Esophagus (tissue), 2 donors: Measurements from ENCODE around the gene SORL1. TPM values are rescaled to one million over a fixed set of nuclear protein-coding genes. Genes with fewer than 3 reads are reported as not detected.

Source experiments
- H3K27ac ChIP-seq, 2 donors: one replicate each; pipeline ENCODE4 v1.5.1; 2013; ENCODE audit warnings: low read depth in 2 of 2, mild to moderate bottlenecking in 2 of 2, inconsistent platforms in 1 of 2, low read length in 1 of 2, moderate library complexity in 1 of 2
- H3K27me3 ChIP-seq, 2 donors: one replicate each; pipeline ENCODE4 v1.6.1; 2013; ENCODE audit warnings: low read length in 2 of 2, control low read depth in 1 of 2, mild to moderate bottlenecking in 1 of 2; ENCODE audit not compliant: insufficient read depth in 2 of 2, control insufficient read depth in 1 of 2
- H3K36me3 ChIP-seq, 2 donors: one replicate each; pipeline ENCODE4 v1.6.1; 2013; ENCODE audit warnings: low read length in 1 of 2; ENCODE audit not compliant: control insufficient read depth in 2 of 2, insufficient read depth in 2 of 2
- H3K4me1 ChIP-seq, 2 donors: one replicate each; pipeline ENCODE4 v1.6.1; 2013; ENCODE audit warnings: low read length in 1 of 2; ENCODE audit not compliant: control insufficient read depth in 2 of 2, insufficient read depth in 2 of 2
- H3K4me3 ChIP-seq, 2 donors: one replicate each; pipeline ENCODE4 v1.5.1; 2013; ENCODE audit warnings: low read length in 2 of 2, mild to moderate bottlenecking in 2 of 2, low read depth in 1 of 2, moderate library complexity in 1 of 2
- H3K9me3 ChIP-seq, 2 donors: one replicate each; pipeline ENCODE4 v1.6.1; 2013; ENCODE audit warnings: mild to moderate bottlenecking in 2 of 2, low read depth in 1 of 2, low read length in 1 of 2, moderate library complexity in 1 of 2; ENCODE audit not compliant: control insufficient read depth in 2 of 2, insufficient read depth in 1 of 2
- WGBS, 2 donors: extraction: QIAGEN DNeasy Blood & Tissue Kit; methylation state at CpG; one replicate each; pipeline ENCODE4 v1.1.7; 2013; 5-methylcytosine and 5-hydroxymethylcytosine counted together
- polyA plus RNA-seq, 2 donors: library from polyadenylated mRNA; stranded (reverse); fragments of 200-250 nt; gene quantifications; one replicate each; pipeline ENCODE4 v1.2.3, GENCODE V29; 2013
- donor health status: healthy with polysubstance abuse.
- donor health status: Bipolar disorder and iron deficiency.

SORL1 gene
- polyA plus RNA-seq, 2 donors: 2.5 to 3.0 TPM

DNA sequence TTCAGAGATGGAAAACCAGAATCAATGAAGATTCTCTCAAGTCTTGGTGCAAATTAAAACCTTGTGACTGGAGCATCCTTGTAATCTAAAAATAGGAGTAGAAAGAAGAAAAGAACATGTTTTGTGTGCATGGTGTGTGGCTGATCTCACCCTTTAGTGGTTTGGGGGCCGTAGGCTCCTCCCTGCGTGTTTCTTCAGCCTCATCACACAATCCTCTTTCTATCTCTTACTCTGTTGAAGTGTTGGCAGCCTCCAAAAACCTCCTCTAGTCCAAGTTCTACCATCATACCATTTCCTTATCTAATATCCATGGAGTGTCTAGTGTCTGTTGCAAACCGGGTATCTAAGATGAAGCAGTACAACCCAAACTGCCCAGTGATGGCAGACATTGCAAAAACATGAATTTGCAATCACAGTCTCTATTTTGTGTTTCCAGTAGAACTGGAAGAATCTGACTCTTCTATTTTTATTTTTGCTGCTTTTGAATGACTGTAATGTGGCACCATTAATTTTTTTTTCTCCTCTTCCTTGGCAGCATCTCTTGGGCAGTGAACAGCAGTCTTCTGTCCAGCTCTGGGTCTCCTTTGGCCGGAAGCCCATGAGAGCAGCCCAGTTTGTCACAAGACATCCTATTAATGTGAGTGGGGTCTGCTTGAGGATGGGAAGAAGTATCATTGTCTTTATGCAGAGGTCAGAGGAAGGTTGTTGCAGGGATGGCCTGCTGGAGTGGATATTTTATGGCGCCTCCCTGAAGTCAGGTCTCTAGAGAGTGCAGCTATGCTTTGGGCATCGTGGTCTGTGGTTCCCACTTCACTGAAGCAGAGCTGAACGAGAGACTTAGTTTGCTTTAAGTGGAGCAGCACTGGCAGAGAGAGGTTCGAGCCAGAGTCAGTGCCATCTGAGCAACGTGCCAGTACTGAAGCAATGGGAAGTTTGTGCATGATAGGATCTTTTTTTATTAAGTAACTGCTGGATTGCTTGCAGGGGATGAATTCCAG, 60.7 kb downstream of the SORL1 start:
- H3K4me3 ChIP-seq: no peak overlapping the region
- no peaks in the 10 kb centered on the region for H3K4me1 ChIP-seq
- no peaks in the 10 kb centered on the region for H3K9me3 ChIP-seq
- 86 to 87% methylated on average over 9 of the region's 9 CpGs for WGBS, 2 donors
- peaks cover 3 to 17% of the 10 kb centered on the region in 2 donors for H3K36me3 ChIP-seq
- no peak overlapping the region for H3K27ac ChIP-seq
- no peaks in the 10 kb centered on the region for H3K27me3 ChIP-seq

DNA sequence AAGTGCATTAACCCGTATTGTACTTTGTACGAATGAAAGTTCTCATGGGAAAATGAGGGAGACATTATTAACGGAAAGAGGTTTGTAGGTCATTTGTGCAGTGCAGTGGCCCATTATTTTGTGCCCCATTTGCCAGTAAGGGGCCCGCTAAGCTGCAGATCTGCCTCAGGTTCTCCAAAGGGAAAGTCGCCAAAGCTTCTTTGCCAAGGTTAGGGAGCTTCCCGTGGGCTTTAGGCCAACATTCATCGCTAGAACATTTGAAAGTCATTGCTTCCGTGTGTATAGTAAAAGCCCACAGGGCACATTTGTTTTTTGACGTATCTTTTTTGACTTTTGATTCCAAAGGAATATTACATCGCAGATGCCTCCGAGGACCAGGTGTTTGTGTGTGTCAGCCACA, 61.7 kb downstream of the SORL1 start:
- no peak overlapping the region for H3K27ac ChIP-seq
- H3K36me3 ChIP-seq: peaks cover 3 to 17% of the 10 kb centered on the region in 2 donors
- H3K4me1 ChIP-seq: no peaks in the 10 kb centered on the region
- no peaks in the 10 kb centered on the region for H3K27me3 ChIP-seq
- no peaks in the 10 kb centered on the region for H3K9me3 ChIP-seq
- H3K4me3 ChIP-seq: no peak overlapping the region
- WGBS, 2 donors: 70 to 74% methylated on average over 11 of the region's 11 CpGs

GRCh38 chr11:121514432-121515334, 62.6 kb downstream of the SORL1 start:
- no peak overlapping the region for H3K27ac ChIP-seq
- H3K4me3 ChIP-seq: no peak overlapping the region
- WGBS, 2 donors: 82 to 86% methylated on average over 17 of the region's 17 CpGs
- no peaks in the 10 kb centered on the region for H3K27me3 ChIP-seq
- H3K9me3 ChIP-seq: no peaks in the 10 kb centered on the region
- H3K36me3 ChIP-seq: peaks cover 3 to 17% of the 10 kb centered on the region in 2 donors
- no peaks in the 10 kb centered on the region for H3K4me1 ChIP-seq

- 83 to 89% methylated on average over 2 of the region's 2 CpGs for WGBS, 2 donors
- no peak overlapping the region for H3K27ac ChIP-seq
- peaks cover 3 to 17% of the 10 kb centered on the region in 2 donors for H3K36me3 ChIP-seq
- H3K4me1 ChIP-seq: no peaks in the 10 kb centered on the region
- no peak overlapping the region for H3K4me3 ChIP-seq
- H3K27me3 ChIP-seq: no peaks in the 10 kb centered on the region
- no peaks in the 10 kb centered on the region for H3K9me3 ChIP-seq
Measured at GRCh38 chr11:121515335-121515671, 63.2 kb downstream of the SORL1 start.

GRCh38 chr11:121517996-121518395, 65.9 kb downstream of the SORL1 start:
- peaks cover 3 to 17% of the 10 kb centered on the region in 2 donors for H3K36me3 ChIP-seq
- 89 to 94% methylated on average over 1 of the region's 1 CpG for WGBS, 2 donors

GRCh38 chr11:121520243-121521144, 68.4 kb downstream of the SORL1 start:
- Histone ChIP-seq H3K4me1 (no peaks in the 10 kb centered on the region), H3K27me3 (no peaks in the 10 kb centered on the region), H3K4me3 (no peak overlapping the region), H3K27ac (no peak overlapping the region), H3K36me3 (peaks cover 0 to 6% of the 10 kb centered on the region in 2 donors), H3K9me3 (no peaks in the 10 kb centered on the region)
- WGBS, 2 donors: 79 to 88% methylated on average over 4 of the region's 4 CpGs

More at GRCh38 chr11:121517996-121518395, 65.9 kb downstream of the SORL1 start:
- no peak overlapping the region for H3K4me3 ChIP-seq
- no peak overlapping the region for H3K27ac ChIP-seq
- no peaks in the 10 kb centered on the region for H3K4me1 ChIP-seq
- H3K27me3 ChIP-seq: no peaks in the 10 kb centered on the region
- H3K9me3 ChIP-seq: no peaks in the 10 kb centered on the region

- H3K36me3 ChIP-seq: peaks cover 0 to 6% of the 10 kb centered on the region in 2 donors
- no peak overlapping the region for H3K4me3 ChIP-seq
- H3K27me3 ChIP-seq: no peaks in the 10 kb centered on the region
- H3K9me3 ChIP-seq: peaks cover 0 to 2% of the 10 kb centered on the region in 2 donors
- WGBS, 2 donors: 82 to 83% methylated on average over 4 of the region's 4 CpGs
- no peaks in the 10 kb centered on the region for H3K4me1 ChIP-seq
- H3K27ac ChIP-seq: no peak overlapping the region
Measured at GRCh38 chr11:121521145-121522042, 69.3 kb downstream of the SORL1 start.

DNA sequence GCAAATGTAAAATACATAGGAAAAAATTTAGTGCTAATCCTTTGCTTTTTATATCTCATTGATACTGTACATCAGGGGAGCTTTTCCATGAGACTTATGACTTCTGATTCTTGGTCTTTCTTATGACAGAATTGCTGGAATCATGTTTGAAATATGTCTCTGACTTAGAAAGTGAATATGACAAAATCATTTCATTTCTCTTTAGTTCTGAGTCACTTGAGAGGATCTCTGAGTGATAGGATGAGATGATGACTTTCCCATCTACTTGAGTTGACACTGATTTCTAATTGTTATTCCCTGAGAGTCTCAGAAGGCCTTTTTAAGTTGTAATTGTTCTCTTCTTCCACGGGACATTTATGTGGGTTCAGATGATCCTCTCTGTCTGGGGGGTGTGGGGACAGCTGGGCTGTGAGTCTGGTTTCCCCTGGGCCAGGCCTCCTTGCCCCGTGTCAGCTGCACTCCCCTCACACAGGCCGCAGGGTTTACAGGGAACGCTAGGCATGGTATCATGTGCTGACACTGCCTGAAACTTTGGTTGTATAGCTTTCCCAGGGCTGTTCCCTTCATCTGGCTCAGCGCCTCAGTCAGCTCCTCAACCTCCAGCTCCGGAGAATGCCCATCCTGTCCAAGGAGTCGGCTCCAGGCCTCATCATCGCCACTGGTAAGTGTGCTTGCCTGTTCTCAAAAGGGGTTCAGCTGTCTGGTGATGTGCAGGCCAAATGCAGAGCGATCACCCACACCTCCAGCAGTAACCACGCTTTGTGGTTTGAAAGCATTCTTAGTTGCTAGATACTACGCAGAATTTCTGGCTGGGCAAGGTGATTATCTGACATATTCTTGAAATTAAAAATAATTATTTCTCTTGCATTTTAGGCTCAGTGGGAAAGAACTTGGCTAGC, 70.2 kb downstream of the SORL1 start:
- peaks cover 0 to 2% of the 10 kb centered on the region in 2 donors for H3K9me3 ChIP-seq

More for the DNA sequence above, 70.2 kb downstream of the SORL1 start:
- H3K4me1 ChIP-seq: no peaks in the 10 kb centered on the region
- H3K27me3 ChIP-seq: no peaks in the 10 kb centered on the region
- WGBS, 2 donors: 91% methylated on average over 11 of the region's 11 CpGs
- no peak overlapping the region for H3K4me3 ChIP-seq
- no peak overlapping the region for H3K27ac ChIP-seq
- peaks cover 0 to 6% of the 10 kb centered on the region in 2 donors for H3K36me3 ChIP-seq
